ENCODE data around the gene PBX3. TPM values are rescaled to one million over a fixed set of nuclear protein-coding genes. Genes with fewer than 3 reads are reported as not detected.

Gene PBX3
- total and polyA plus RNA-seq, 2 donors: 39.1 to 137 TPM

DNA sequence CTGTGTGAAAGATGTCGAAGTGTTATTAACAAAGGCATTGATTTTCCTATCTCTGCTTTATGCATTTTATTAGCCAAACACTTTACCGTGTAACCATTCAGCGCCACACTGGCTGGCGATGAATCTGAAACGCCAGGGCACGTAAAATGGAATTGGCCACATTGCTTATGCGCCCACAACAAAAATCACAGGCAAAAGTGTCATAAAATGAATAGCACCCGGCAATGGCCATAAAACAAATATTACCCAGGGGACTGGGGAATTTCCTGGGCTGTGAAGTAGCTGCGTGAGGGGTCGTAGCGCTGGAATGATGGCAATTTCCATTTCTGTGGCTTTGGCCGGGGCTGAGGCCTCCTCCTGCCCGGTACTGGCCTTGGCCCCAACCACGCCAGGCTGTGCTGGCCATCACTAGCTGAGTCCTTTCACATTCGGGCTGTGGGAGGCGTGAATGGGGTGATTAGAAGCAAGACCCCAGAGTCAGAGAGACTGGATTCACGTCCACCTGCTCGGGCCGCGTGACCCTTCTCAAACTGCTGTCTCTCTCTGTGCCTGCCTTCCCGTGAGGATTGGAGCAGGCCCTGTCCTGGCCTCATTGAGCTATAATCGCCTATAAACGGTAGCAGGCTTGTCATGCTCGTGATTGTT is 254.5 kb downstream of the PBX3 start:
- Histone ChIP-seq H3K36me3 (ENCODE audit: insufficient read depth) (no peaks in the 10 kb centered on the region), H3K4me1 (ENCODE audit: insufficient read depth) (no peaks in the 10 kb centered on the region), H3K4me3 (ENCODE audit: low read depth, low read length) (no peak overlapping the region), H3K27ac (ENCODE audit: low read depth) (no peak overlapping the region)
- no peak for DNase-seq (ENCODE audit: extremely low spot score)
- 76% methylated on average over 24 of the region's 24 CpGs for WGBS

DNA sequence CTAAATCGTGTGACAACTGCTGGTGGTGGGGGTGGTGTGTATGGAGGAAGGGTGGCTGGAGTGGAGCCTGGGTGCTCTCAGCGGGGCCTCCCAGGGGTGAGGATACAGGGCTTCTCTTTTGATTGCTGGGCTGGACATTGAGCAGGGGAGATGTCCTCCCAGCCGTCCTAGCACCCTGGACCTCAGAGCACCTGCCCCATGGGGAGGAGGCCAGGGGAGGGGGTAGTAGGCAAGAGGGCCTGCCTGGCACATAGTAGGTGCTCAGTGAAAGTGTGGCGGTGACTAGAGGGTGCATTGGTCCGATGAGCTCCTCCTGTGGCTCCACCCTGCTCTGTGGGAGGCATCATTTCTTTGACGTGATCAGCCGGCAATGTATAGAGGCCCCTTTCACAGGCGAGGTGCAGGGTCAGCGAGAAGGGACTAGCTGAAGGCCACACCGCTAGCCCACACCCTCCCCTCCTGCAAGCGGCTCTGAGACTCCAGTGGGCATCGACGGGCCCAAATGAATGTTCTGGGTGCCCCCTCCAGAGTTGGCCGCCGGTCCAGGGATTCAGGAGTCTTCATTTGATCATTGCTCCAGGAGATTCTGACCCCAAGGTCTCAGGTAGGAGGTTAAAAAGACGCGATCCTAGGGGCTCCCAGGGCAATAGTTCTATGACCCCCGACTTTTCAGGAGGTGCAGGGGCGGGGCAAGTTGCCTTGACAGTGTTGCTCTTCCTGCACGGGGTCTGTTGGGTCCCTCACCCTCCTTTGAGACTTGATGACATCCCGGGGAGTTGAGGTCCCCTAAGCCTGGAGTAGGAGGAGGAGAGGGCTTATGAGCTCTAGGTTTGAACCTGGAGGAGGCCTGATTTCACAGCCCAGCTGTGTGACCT is 255.5 kb downstream of the PBX3 start:
- DNase-seq (ENCODE audit: extremely low spot score): no peak
- no peaks in the 10 kb centered on the region for H3K36me3 ChIP-seq (ENCODE audit: insufficient read depth)
- no peaks in the 10 kb centered on the region for H3K4me1 ChIP-seq (ENCODE audit: insufficient read depth)
- no peak overlapping the region for H3K27ac ChIP-seq (ENCODE audit: low read depth)
- no peak overlapping the region for H3K4me3 ChIP-seq (ENCODE audit: low read depth, low read length)
- 90% methylated on average over 21 of the region's 21 CpGs for WGBS

DNA sequence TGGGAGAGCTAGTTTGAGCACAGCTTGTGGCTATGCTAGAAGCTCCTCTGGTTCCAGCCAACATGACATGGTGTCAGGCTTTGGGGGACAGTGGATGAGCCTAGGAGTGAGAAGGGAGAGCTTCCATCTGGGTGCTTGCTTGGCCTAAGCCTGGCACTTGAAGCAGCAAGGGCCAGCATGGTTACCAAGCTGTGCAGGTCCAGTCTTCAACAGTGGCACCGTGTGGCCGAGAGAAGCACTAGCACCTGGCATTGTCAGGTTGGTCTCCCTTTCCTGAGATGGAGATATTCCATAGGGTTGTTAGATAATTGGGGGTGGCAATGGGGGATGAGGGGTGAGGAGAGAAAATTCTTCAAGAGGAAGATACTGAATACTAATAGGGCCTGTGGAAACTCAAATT is 261.9 kb downstream of the PBX3 start:
- no peaks in the 10 kb centered on the region for H3K4me1 ChIP-seq (ENCODE audit: insufficient read depth)
- no peak overlapping the region for H3K4me3 ChIP-seq (ENCODE audit: low read depth, low read length)
- H3K36me3 ChIP-seq (ENCODE audit: insufficient read depth): no peaks in the 10 kb centered on the region
- DNase-seq (ENCODE audit: extremely low spot score): no peak
- 94% methylated on average over 2 of the region's 2 CpGs for WGBS
- no peak overlapping the region for H3K27ac ChIP-seq (ENCODE audit: low read depth)

GRCh38 chr9:126014726-126015125 is 267.6 kb downstream of the PBX3 start:
- H3K4me1 ChIP-seq (ENCODE audit: insufficient read depth): no peaks in the 10 kb centered on the region
- H3K27ac ChIP-seq (ENCODE audit: low read depth): no peak overlapping the region
- WGBS: 72% methylated on average over 12 of the region's 12 CpGs
- DNase-seq (ENCODE audit: extremely low spot score): no peak
- H3K36me3 ChIP-seq (ENCODE audit: insufficient read depth): no peaks in the 10 kb centered on the region
- H3K4me3 ChIP-seq (ENCODE audit: low read depth, low read length): no peak overlapping the region

DNA sequence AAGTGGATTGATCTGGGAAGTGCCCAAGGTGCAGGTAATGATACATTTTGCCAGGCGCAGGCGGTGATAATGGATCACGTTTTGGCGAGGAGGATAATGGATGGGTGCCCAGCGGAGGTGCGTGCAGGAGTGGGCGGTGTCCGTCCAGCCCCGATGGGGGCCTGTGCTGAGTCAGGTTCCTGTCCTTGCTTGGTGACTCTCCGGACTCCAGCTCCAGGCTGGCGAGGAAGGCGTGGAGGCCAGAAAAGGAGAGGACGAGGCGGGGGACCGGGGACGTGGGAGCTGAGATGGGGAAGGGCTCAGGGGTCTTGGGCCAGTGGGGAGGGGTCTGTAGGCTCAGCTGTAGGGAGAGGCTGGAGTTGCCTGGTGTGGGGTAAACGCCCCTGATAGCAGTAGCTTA is 268.3 kb downstream of the PBX3 start:
- Histone ChIP-seq H3K4me3 (ENCODE audit: low read depth, low read length) (no peak overlapping the region), H3K4me1 (ENCODE audit: insufficient read depth) (no peaks in the 10 kb centered on the region), H3K36me3 (ENCODE audit: insufficient read depth) (no peaks in the 10 kb centered on the region), H3K27ac (ENCODE audit: low read depth) (no peak overlapping the region)
- WGBS: 92% methylated on average over 17 of the region's 17 CpGs
- DNase-seq (ENCODE audit: extremely low spot score): no peak

DNA sequence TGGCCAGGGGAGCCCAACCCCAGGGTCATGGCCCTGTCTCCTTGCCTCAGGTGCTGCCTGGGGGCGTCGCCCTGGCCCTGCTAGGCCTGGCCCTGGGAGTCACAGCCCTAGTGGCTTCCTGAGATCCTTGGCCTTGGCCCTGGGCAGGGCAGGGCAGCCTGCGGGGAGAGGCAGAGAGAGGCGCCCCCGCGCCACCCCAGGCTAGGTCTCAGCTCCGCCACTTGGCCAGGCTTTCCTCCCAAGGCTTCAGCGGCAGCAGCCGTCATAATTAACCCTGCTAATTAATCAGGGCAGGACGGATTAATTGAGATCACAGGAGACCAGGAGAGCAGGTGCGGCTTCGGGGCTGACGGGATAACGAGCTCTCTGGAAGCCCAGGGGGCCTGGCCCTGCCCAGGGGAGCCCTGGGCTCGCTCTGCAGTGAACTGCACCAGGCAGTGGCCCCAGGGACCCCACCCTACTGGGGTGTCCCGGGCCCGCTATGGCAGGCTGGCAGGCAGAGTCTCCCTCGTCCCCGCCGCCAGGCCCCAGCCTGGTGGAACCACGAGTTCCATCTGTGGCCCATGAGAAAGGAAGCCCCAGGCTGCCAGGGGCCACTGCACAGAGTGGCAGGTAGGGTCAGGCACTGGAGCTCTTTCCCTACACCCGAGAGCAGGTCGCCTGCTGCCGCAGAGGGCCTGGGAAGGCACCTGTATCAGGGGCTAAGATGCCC is 269.6 kb downstream of the PBX3 start:
- no peak overlapping the region for H3K27ac ChIP-seq (ENCODE audit: low read depth)
- no peak for DNase-seq (ENCODE audit: extremely low spot score)
- no peak overlapping the region for H3K4me3 ChIP-seq (ENCODE audit: low read depth, low read length)
- WGBS: 92% methylated on average over 24 of the region's 24 CpGs
- no peaks in the 10 kb centered on the region for H3K4me1 ChIP-seq (ENCODE audit: insufficient read depth)
- no peaks in the 10 kb centered on the region for H3K36me3 ChIP-seq (ENCODE audit: insufficient read depth)

Other genes with a start within 250 kb of the PBX3 start
- 61.4 TPM for gene MAPKAP1, start 40.2 kb upstream of the PBX3 start, total RNA-seq
- 97.6 TPM for gene MAPKAP1, start 40.2 kb upstream of the PBX3 start, polyA plus RNA-seq

All from urinary bladder (tissue), 4 donors.